Upper lobe of right lung (tissue), 1 donor: ENCODE measurements around the gene TRIM63. TPM values are rescaled to one million over a fixed set of nuclear protein-coding genes. Genes with fewer than 3 reads are reported as not detected.

ENCODE experiments used
- ATAC-seq: fragments of 200-7000 bp; cut with Tn5 transposase; one replicate; pipeline ENCODE4 v1.9.1; 2020; ENCODE audit warnings: mild to moderate bottlenecking, moderate library complexity
- DNase-seq: peaks from one replicate; pipeline ENCODE4 v3.0.0-alpha.2; 2020
- H3K27ac ChIP-seq: fragments of 200-600 bp; one replicate; pipeline ENCODE4 v1.8.0; 2022
- H3K27me3 ChIP-seq: fragments of 200-600 bp; one replicate; pipeline ENCODE4 v1.8.0; 2022; ENCODE audit warnings: mild to moderate bottlenecking
- H3K36me3 ChIP-seq: fragments of 200-600 bp; one replicate; pipeline ENCODE4 v1.8.0; 2022
- H3K4me1 ChIP-seq: fragments of 200-600 bp; one replicate; pipeline ENCODE4 v1.8.0; 2022
- H3K4me3 ChIP-seq: fragments of 200-600 bp; one replicate; pipeline ENCODE4 v1.8.0; 2022; ENCODE audit warnings: mild to moderate bottlenecking
- H3K9me3 ChIP-seq: fragments of 200-600 bp; one replicate; pipeline ENCODE4 v1.8.0; 2022
- intact Hi-C: fragments of 100-400 bp; cut with DNase I; formaldehyde crosslinking; loops from one replicate; pipeline ENCODE4 v1.11.0; 2022
- total RNA-seq: library from RNA; stranded (reverse); fragmentation: NEBNext Ultra II Directional; extraction: Animal tissue kit (Norgen Biotek cat#: 25700); gene quantifications from one replicate; pipeline ENCODE4 v1.2.1, GENCODE V29; 2021
- TF ChIP-seq, protein P1 (sequence below): fragments of 200-600 bp; IDR thresholded peaks from one replicate; pipeline ENCODE4 v1.8.0; 2022; ENCODE audit warnings: antibody characterized with exemption
- donor health status: DM: no; HTN: yes; CAD: no; lungs with severe emphysema.

Gene TRIM63
- total RNA-seq, 1 donor from 2014 or later = 0.46 TPM

DNA sequence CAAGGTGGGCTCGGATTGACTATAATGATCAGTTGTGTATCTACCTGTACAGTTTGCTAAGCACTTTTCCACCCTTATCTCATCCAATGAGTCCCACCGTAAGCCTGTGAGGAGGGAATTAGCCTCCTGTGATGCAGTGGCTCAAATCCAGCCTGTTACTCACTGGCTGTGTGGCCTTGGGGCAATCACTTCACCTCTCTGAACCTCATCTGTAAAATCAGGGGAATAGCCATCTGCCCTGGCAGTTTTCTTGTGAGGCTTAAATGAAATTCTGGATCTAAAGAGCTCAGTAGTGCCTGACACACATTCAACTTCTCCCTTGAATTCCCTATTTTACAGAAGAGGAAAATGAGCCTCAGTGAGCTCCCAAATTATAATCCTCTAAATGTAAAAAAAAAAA lies 53.3 kb downstream of the TRIM63 start:
- DNase-seq (no peak), ATAC-seq (no peak)
- Histone ChIP-seq H3K27ac (no peak overlapping the region), H3K4me3 (no peak overlapping the region), H3K9me3 (no peaks in the 10 kb centered on the region), H3K4me1 (peaks cover 17% of the 10 kb centered on the region), H3K27me3 (no peaks in the 10 kb centered on the region), H3K36me3 (no peaks in the 10 kb centered on the region)
- TF ChIP-seq, protein P1, sequence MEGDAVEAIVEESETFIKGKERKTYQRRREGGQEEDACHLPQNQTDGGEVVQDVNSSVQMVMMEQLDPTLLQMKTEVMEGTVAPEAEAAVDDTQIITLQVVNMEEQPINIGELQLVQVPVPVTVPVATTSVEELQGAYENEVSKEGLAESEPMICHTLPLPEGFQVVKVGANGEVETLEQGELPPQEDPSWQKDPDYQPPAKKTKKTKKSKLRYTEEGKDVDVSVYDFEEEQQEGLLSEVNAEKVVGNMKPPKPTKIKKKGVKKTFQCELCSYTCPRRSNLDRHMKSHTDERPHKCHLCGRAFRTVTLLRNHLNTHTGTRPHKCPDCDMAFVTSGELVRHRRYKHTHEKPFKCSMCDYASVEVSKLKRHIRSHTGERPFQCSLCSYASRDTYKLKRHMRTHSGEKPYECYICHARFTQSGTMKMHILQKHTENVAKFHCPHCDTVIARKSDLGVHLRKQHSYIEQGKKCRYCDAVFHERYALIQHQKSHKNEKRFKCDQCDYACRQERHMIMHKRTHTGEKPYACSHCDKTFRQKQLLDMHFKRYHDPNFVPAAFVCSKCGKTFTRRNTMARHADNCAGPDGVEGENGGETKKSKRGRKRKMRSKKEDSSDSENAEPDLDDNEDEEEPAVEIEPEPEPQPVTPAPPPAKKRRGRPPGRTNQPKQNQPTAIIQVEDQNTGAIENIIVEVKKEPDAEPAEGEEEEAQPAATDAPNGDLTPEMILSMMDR = no peak
- intact Hi-C loops = no loop called here

DNA sequence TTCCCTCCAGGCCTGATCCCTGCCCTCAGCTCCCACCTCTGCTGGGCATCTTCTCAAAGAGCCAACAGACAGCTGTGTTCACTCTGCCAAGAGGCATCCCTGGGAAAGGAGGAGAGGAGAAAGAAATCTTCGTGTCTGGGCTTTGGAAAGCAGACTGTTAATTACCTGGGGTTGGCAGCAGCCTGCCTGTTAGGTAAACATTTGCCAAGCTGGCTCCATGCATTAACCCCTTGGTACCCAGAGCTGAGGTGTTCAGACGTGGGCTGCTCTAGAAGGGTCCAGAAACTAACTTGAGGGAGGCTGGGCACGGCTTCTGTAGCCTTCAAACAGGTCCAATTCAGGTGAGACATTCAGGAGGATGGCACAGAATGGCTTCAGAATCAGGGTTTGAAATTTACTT lies 54.6 kb downstream of the TRIM63 start:
- H3K36me3 ChIP-seq = no peaks in the 10 kb centered on the region
- H3K4me3 ChIP-seq = no peak overlapping the region
- no peaks in the 10 kb centered on the region for H3K27me3 ChIP-seq
- TF ChIP-seq, protein P1 = no peak
- no peaks in the 10 kb centered on the region for H3K9me3 ChIP-seq
- no peak for ATAC-seq
- no peak for DNase-seq
- H3K4me1 ChIP-seq = peaks cover 17% of the 10 kb centered on the region
- intact Hi-C loops = no loop called here
- H3K27ac ChIP-seq = no peak overlapping the region

DNA sequence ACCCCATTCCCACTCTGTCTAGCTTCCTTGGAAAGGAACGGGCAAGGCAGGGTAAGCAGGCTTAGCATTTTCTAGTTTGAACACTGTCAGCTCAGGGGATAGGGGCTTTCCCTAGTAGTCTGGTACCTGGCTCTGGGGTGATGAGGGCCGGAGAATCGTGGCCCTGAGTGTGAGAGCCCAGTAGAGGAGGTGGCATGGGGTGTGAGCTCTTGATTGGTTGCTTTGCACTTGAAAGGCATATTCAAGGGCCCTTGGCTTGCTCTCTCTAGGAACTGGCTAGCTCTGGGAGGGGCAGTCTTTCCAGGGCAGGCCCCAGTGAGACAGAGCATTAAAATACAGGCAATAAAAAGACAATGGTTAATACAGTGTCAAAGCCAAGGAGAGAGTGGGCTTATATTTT lies 56.6 kb downstream of the TRIM63 start:
- intact Hi-C loops = no loop called here
- peak; percentile 90 for ATAC-seq
- TF ChIP-seq, protein P1 = no peak

DNA sequence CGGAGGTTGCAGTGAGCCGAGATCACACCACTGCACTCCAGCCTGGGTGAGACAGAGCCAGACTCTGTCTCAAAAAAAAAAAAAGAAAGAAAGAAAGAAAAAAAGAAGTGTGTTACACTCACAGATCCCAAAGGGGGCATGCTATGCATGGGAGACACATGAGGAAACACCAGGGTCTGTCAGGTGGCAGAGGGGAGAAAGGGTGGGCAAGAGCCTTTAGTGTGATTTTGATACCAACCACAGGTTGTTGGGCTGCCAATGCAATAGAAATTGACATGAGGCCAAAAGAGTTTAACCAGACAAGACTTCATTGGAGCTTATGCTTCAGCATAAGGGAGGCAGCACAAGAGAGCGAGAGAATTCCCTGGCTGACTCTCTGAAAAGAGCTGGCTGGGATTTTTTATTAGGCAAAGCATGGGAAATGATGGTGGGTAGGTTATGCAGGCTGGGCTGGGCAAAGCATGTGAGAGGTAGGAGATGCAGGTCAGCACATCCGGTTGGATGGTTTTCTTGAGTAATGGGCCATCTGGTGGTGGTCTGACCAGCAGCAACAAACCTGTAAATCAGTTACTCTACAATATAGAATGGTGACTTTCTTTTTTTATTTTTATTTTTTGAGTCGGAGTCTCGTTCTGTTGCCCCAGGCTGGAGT lies 57.5 kb downstream of the TRIM63 start:
- no peak overlapping the region for H3K4me3 ChIP-seq
- H3K4me1 ChIP-seq = no peaks in the 10 kb centered on the region
- no peak for DNase-seq
- TF ChIP-seq, protein P1 = no peak
- H3K27me3 ChIP-seq = no peaks in the 10 kb centered on the region
- no peak overlapping the region for H3K27ac ChIP-seq
- no peaks in the 10 kb centered on the region for H3K9me3 ChIP-seq
- intact Hi-C loops = no loop called here
- ATAC-seq = no peak
- no peaks in the 10 kb centered on the region for H3K36me3 ChIP-seq

More for the DNA sequence above, 56.6 kb downstream of the TRIM63 start:
- no peak overlapping the region for H3K27ac ChIP-seq
- no peak overlapping the region for H3K4me3 ChIP-seq
- peaks cover 3% of the 10 kb centered on the region for H3K4me1 ChIP-seq
- H3K27me3 ChIP-seq = no peaks in the 10 kb centered on the region
- no peaks in the 10 kb centered on the region for H3K9me3 ChIP-seq
- H3K36me3 ChIP-seq = no peaks in the 10 kb centered on the region
- DNase-seq = no peak

DNA sequence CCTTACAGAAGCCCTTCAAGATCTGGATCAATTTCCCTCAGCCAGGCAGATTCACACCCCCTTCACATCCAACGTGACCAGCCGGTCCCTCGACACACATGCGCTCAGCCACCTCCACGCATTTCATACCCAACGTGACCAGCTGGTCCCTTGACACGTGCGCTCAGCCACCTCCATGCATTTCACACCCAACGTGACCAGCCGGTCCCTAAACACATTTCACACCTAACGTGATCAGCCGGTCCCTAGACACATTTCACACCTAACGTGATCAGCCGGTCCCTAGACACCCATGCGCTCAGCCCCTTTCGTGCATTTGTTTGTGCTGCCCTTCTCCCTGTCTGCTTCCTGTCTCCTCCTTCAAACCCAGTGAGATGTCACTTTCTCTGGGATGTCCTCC lies 60.7 kb downstream of the TRIM63 start:
- intact Hi-C loops = no loop called here
- DNase-seq (no peak), ATAC-seq (no peak)
- TF ChIP-seq, protein P1 = no peak
- Histone ChIP-seq H3K27ac (no peak overlapping the region), H3K36me3 (no peaks in the 10 kb centered on the region), H3K9me3 (no peaks in the 10 kb centered on the region), H3K4me3 (no peak overlapping the region), H3K4me1 (no peaks in the 10 kb centered on the region), H3K27me3 (no peaks in the 10 kb centered on the region)
